Common myeloid progenitor, CD34-positive (primary cell): Measurements from ENCODE around the gene CBX4.
"Not testable (repeated sequence)": the region's sequence is repeated elsewhere in the genome, so short reads cannot be mapped to it uniquely, and the experiment has no call there.

Experiments used
- CTCF ChIA-PET: fragments of 350-600 bp; sonication (Branson Sonifier 250); formaldehyde crosslinking; loops from one replicate; lab custom pipeline; 2021; ENCODE audit warnings: antibody characterized with exemption; lab: Charles Lee
- POLR2A ChIA-PET: fragments of 350-600 bp; sonication (Branson Sonifier 250); formaldehyde crosslinking; loops from one replicate; lab custom pipeline; 2021; ENCODE audit warnings: antibody characterized with exemption; lab: Charles Lee
- DNase-seq, 3 donors: peaks; one replicate each; pipeline versions ENCODE4 v3.0.0 to v3.0.0-alpha.2; 2013
- H3K27ac ChIP-seq, 2 experiments: 1 replicate in 1 of 2; 2 replicates in 1 of 2; pipeline ENCODE4 v1.7.0; 2013; ENCODE audit warnings: inconsistent platforms in 2 of 2, low read length in 2 of 2, mild to moderate bottlenecking in 2 of 2, low read depth in 1 of 2, moderate library complexity in 1 of 2; ENCODE audit not compliant: severe bottlenecking in 2 of 2, insufficient read depth in 1 of 2, poor library complexity in 1 of 2
- H3K27me3 ChIP-seq, 5 experiments: replicated peaks in 2 of 5; 1 replicate in 3 of 5; 2 replicates in 2 of 5; pipeline versions ENCODE4 v1.6.1 to v1.7.0; 2013; ENCODE audit warnings: low read length in 4 of 5, mild to moderate bottlenecking in 2 of 5, moderate library complexity in 2 of 5, inconsistent platforms in 1 of 5; ENCODE audit not compliant: insufficient read depth in 5 of 5, control insufficient read depth in 4 of 5
- H3K36me3 ChIP-seq, 4 experiments: 1 replicate in 2 of 4; 2 replicates in 2 of 4; pipeline versions ENCODE4 v1.6.1 to v1.7.0; 2013; ENCODE audit warnings: low read length in 3 of 4, control low read depth in 1 of 4, mild to moderate bottlenecking in 1 of 4; ENCODE audit not compliant: control insufficient read depth in 4 of 4, insufficient read depth in 4 of 4
- H3K4me1 ChIP-seq, 4 experiments: 1 replicate in 3 of 4; 2 replicates in 1 of 4; pipeline versions ENCODE4 v1.6.1 to v1.7.1; 2013; ENCODE audit warnings: low read length in 3 of 4, mild to moderate bottlenecking in 3 of 4, control low read depth in 1 of 4, inconsistent platforms in 1 of 4, moderate library complexity in 1 of 4; ENCODE audit not compliant: control insufficient read depth in 4 of 4, insufficient read depth in 4 of 4; ENCODE audit errors: control extremely low read depth in 1 of 4
- H3K4me3 ChIP-seq, 7 experiments: 1 replicate in 4 of 7; 2 replicates in 3 of 7; pipeline versions ENCODE4 v1.5.1 to v1.7.0; 2013; ENCODE audit warnings: mild to moderate bottlenecking in 7 of 7, low read length in 6 of 7, moderate library complexity in 6 of 7, inconsistent platforms in 2 of 7, low read depth in 2 of 7, control low read depth in 1 of 7; ENCODE audit not compliant: insufficient read depth in 4 of 7, control insufficient read depth in 1 of 7; ENCODE audit errors: extremely low read depth in 1 of 7
- H3K9me3 ChIP-seq, 5 experiments: 1 replicate in 4 of 5; 2 replicates in 1 of 5; pipeline versions ENCODE4 v1.6.1 to v1.7.1; 2013; ENCODE audit warnings: low read length in 4 of 5, mild to moderate bottlenecking in 2 of 5, inconsistent platforms in 1 of 5, low read depth in 1 of 5, moderate library complexity in 1 of 5; ENCODE audit not compliant: control insufficient read depth in 4 of 5, insufficient read depth in 2 of 5; ENCODE audit errors: control extremely low read depth in 1 of 5
- WGBS: methylation state at CpG from one replicate; pipeline ENCODE4 v1.1.5; 2013; ENCODE audit not compliant: insufficient coverage; 5-methylcytosine and 5-hydroxymethylcytosine counted together

CBX4 gene

DNA sequence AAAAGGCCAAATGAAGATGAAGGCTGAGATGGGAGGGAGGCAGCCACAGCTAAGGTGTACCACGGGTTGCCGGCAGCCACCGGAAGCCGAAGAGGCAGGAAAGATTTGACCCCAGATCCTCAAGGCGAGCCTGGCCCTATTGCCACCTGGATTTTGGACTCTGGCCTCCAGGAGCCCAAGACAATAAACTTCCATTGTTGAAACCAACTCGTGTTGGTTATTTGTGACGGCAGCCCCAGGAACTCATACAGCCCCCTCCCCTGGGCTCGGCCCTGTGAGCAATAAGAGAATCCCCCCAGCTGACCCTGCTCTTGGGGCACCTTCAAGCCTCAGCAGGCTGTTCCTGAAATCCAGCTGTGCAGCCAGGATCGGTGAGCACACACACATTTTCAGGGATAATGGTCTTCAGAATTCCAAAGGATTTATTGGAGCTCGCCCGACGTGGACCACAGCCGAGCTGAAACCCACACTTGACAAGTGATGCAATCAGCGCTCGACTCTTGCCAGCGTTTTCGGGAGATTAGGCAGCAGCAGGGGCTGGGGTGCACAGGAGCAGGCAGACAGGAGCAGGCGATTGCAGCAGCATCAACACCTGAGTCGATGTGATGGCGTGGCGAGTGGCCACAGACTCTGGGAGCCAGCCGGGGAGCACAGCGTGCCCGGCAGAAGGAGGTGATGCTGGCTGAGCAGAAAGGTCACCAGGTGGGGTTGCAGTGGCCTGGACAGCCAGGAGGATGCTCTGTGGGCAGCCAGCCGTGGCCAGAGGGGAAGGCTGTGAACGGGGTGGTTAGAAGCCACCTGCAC lies 22.4 kb upstream of the CBX4 start:
- no peak overlapping the region for H3K4me3 ChIP-seq
- ChIA-PET POLR2A (no interaction called here), CTCF (no interaction called here)
- no peaks in the 10 kb centered on the region for H3K36me3 ChIP-seq
- H3K27me3 ChIP-seq: peaks cover 0 to 8% (median 0%) of the 10 kb centered on the region in 5 experiments
- H3K27ac ChIP-seq: no peak overlapping the region
- WGBS: 88% methylated on average over 26 of the region's 26 CpGs
- no peak for DNase-seq
- no peaks in the 10 kb centered on the region for H3K4me1 ChIP-seq
- no peaks in the 10 kb centered on the region for H3K9me3 ChIP-seq

DNA sequence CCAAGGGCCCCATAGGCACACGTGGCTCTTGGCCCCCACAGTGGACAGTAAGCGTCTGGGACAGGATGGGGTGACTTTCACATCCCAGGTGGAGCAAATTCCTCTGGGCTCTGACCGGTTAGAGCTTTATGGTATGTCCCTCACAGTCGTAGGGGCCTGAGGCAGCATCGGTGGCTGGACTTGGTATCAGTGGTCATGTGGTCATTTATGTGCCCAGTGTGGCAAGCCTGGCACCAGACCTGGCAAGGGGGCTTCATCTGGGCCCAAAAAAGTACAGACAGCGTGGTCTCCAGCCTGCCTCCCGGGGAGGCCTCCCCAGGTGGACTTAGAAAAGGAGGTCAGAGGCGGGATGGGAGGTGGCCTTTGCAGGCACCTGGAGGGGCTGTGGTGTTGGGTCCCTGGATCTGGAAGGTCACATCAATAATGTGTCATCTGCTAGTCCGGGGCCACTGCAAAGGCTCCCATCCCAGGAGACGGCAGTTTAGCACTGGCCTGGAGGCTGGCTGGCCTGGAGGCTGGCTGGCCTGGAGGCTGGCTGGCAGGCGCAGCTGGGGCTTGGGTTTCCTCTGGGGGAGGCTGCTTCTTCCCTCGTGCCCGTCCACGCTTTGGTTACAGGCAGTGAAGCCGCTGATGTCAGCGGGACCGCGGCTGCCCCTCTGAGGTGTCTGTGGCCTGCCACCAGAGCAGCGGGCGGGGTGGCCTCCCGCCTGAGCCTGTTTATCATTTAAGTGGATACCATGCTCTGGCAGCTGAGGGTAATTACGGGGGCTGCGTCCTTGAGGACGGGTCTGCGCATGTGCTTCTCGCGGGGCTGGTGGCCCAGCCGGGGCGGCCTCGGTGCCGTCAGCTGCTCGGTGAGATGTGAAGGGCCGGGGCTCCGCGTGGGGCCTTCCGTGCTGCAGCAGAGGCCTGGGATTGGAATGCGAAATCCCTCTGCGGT lies 20.7 kb upstream of the CBX4 start:
- Histone ChIP-seq H3K4me3 (no peak overlapping the region), H3K27ac (no peak overlapping the region), H3K9me3 (no peaks in the 10 kb centered on the region), H3K36me3 (no peaks in the 10 kb centered on the region), H3K27me3 (peaks cover 0 to 6% (median 0%) of the 10 kb centered on the region in 5 experiments), H3K4me1 (no peaks in the 10 kb centered on the region)
- CTCF ChIA-PET: interaction anchor here (1.1 kb wide), 1 partner anchor 11 kb away, joined by 3 read pairs; no protein-coding TSS in a partner anchor
- POLR2A ChIA-PET: no interaction called here
- 95% methylated on average over 30 of the region's 38 CpGs for WGBS
- peak in 1 of 3 donors; percentile 31 for DNase-seq

DNA sequence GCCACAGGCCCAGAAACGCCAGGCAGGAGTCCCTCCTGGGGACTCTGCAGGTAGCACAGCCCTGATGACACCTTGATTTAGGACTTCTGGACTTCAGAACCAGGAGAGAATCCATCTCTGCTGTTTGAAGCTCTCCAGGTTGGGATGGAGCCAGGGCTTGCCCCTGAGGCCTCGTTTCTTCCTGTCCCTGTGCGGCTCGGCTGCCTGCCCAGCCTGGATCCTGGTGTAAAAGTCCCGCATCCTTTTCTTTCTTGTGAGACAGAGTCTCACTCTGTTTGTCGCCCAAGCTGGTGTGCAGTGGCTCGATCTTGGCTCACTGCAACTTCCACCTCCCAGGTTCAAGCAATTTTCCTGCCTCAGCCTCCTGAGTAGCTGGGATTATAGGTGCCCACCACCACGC lies 17.9 kb upstream of the CBX4 start:
- Histone ChIP-seq H3K4me3 (no peak overlapping the region), H3K27ac (no peak overlapping the region), H3K36me3 (no peaks in the 10 kb centered on the region), H3K9me3 (no peaks in the 10 kb centered on the region), H3K4me1 (peaks cover 0 to 8% (median 4%) of the 10 kb centered on the region in 4 experiments), H3K27me3 (peaks cover 0 to 3% (median 0%) of the 10 kb centered on the region in 5 experiments)
- ChIA-PET CTCF (no interaction called here), POLR2A (no interaction called here)
- WGBS: 84% methylated on average over 7 of the region's 8 CpGs
- DNase-seq: no peak

DNA sequence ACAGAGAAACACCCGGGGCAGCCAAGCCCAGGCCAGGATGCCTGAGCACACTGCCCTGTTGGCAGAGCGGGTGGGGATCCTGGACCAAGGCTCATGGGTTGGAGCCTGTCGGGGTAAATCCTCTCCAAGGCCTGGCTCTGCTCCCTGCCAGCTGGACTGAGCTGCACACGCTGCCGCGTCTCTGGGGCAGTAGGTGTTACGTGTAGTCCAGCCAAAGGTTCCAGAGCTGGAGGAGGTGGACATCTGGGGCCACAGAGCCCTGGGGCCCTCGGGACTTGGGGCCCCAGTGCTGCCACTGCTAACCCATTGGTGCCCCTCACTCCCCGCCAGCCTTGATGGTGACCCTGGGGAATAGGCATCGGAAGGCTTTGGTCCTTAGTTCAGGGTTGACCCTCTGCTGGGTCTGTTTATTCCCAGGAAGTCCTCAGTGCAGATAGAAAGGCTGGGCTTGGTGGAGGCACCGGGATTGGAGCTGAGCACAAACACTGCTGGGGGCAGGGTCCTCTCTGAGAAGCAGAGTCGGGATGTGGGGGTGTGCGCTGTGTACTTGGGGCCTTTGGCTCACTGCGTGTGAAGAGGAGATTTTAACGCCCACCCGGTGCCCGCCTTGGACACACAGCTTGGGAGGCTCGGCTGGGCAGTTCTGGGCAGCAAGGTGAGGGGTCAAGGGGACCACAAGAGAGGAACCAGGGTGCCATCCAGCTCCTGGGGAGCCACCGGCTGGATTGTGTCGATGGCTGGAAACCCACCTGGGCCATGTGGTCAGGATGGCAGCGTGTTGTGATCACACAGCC lies 16.3 kb upstream of the CBX4 start:
- Histone ChIP-seq H3K27me3 (no peaks in the 10 kb centered on the region), H3K4me1 (peaks cover 0 to 8% (median 4%) of the 10 kb centered on the region in 4 experiments), H3K9me3 (no peaks in the 10 kb centered on the region), H3K36me3 (no peaks in the 10 kb centered on the region), H3K4me3 (no peak overlapping the region), H3K27ac (no peak overlapping the region)
- ChIA-PET CTCF (interaction anchor here (0.6 to 1.4 kb wide), 6 partner anchors 10 to 692 kb away, joined by 3 to 7 read pairs (median 3); no protein-coding TSS in a partner anchor), POLR2A (interaction anchor here (0.7 kb wide), 2 partner anchors 48 to 1138 kb away, joined by 3 to 4 read pairs; no protein-coding TSS in a partner anchor)
- WGBS: 93% methylated on average over 21 of the region's 21 CpGs
- DNase-seq: no peak

DNA sequence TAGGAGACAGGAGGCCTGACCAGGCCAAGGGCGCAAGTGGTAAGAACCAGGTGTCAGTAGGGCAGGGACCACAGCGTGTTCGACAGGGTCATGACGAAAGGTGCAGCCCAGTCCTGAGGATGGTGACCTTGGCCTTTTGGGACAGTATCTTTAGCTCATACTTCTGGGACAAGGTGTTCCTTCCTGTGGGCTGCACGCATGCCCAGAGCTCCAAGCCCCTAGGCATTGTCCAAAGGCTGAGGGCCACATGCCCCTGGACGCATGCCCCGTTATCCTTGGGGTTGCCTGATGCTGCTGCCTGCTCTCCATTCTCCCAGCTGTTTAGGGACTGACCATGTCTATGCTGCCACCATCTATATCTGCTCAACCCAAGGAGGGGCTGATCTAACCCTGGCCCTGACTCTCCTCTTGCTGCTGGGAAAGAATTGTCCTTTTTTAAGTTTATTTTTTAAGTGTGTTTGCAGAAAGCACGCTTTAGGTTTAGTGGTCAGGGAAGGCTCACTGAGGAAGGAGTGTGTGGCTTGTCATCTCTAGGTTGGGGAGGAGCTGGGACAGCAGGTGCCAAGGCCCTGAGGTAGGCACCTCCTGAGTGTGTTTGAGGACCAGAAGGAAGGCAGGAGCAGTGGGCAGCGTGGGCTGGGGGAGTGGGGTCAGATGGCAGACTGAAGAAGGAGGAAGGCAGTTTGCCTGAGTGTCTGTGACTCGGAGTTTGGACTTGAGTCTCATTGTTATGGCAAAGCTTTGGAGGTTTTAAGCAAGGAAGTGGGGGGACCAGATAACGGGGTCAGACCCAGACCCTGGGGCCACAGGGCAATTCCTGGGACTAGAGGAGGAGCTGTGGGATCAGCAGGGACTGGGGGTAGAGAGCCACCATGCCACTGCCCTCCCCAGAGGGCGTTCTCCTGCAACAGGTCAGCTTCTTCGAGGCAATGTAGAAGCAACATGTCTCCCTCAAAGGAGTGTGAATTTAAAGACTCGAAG lies 15.1 kb upstream of the CBX4 start:
- Histone ChIP-seq H3K4me1 (peaks cover 0 to 8% (median 4%) of the 10 kb centered on the region in 4 experiments), H3K4me3 (no peak overlapping the region), H3K36me3 (no peaks in the 10 kb centered on the region), H3K9me3 (no peaks in the 10 kb centered on the region), H3K27ac (no peak overlapping the region), H3K27me3 (no peaks in the 10 kb centered on the region)
- DNase-seq: no peak
- ChIA-PET CTCF (interaction anchor here (1.1 to 1.2 kb wide), 2 partner anchors 8 to 61 kb away, joined by 3 to 4 read pairs; no protein-coding TSS in a partner anchor), POLR2A (no interaction called here)
- WGBS: 90% methylated on average over 14 of the region's 14 CpGs

DNA sequence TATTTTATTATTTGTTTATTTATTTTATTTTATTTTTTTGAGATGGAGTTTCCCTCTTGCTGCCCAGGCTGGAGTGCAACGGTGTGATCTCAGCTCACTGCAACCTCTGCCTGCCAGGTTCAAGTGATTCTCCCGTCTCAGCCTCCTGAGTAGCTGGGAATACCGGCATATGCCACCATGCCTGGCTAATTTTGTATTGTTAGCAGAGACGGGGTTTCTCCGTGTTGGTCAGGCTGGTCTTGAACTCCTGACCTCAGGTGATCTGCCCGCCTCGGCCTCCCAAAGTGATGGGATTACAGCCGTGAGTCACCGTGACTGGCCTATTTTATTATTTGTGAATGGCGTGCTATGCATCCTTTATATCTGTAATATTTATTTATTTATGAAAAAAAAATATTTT lies 13.9 kb upstream of the CBX4 start:
- Histone ChIP-seq H3K4me3 (peak overlapping the region in 3 of 7 experiments; percentile 63 to 73 (median 66)), H3K27ac (peak overlapping the region in 1 of 2 experiments; percentile 61)
- H3K9me3 ChIP-seq, H3K4me1 ChIP-seq, POLR2A ChIA-PET, H3K27me3 ChIP-seq, H3K36me3 ChIP-seq, DNase-seq, CTCF ChIA-PET: not testable (repeated sequence)
- WGBS: 83% methylated on average over 7 of the region's 10 CpGs
